NCI-H2227 (cell line): Measurements from ENCODE around the gene PITPNC1.
"Not testable (repeated sequence)": the region's sequence is repeated elsewhere in the genome, so short reads cannot be mapped to it uniquely, and the experiment has no call there.

Experiments used
- DNase-seq: peaks from one replicate; lab custom pipeline; 2025; ENCODE audit not compliant: unreplicated experiment; lab: John Stamatoyannopoulos, UW

PITPNC1 gene

DNA sequence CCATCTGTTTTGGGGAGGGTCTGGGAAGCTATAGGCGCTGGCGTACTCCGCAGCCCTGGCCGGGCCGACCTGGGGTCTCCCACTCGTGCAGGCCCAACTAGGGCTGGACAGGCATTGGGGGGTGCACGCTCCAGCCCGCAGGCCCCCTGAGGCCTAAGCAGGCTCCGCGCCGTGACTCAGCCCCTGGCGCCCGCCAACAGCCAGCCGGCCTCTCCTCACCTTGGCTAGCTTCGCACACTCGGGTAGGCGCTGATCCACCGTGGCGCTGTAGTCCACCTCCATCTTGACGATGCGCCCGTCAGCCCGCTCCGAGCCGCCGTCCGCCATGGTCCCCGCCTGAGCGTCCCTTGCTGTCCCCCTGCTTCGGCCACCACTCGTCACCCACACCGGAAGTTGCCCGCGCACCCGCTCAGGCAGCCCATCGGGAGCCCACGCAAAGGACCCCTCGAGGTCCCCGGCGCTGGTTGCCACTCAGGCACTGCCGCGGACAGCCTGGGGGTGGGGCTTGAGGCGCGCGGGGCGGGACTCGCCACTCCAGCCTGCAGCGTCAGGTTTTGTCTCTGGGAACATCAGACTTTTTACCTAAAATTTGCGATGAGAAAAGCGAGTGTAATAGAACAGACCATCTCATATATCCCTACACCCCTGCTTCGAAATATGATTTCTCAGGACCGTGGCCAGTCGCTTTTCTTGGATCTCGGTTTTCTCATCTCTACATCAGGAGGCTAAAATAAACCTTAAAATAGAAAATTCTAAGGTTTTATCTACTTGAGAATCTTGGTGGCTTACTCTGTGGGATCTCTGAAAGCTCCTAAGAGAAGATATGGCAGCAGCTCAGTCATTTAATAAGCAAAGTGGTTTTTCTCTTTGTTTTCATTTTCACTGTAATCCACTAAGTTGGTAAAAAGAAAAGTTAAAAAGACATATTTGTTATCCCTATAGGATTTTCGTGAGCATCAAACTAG, 10.6 kb upstream of the PITPNC1 start, which contains the start of gene PSMD12:
TSS of gene PSMD12 (minus strand) at position 385 of the 965 bp plus-strand sequence. CDS start at position 327, 58 bp downstream.
- DNase-seq, result peak; percentile 96

- DNase-seq, result no peak
These were observed 7.4 kb upstream of the PITPNC1 start for GRCh38 chr17:67369676-67370075.

GRCh38 chr17:67372751-67373150, 4.3 kb upstream of the PITPNC1 start:
- no peak for DNase-seq

- peak; percentile 90 for DNase-seq
These were observed 2.6 kb upstream of the PITPNC1 start for GRCh38 chr17:67374329-67375053.

GRCh38 chr17:67375054-67375427, 2.0 kb upstream of the PITPNC1 start:
- no peak for DNase-seq

GRCh38 chr17:67375716-67376115, 1.4 kb upstream of the PITPNC1 start:
- DNase-seq, result no peak

GRCh38 chr17:67376415-67376736, 705 bp upstream of the PITPNC1 start:
- DNase-seq, result no peak

- peak; percentile 69 for DNase-seq
These were observed 690 bp downstream of the PITPNC1 start for GRCh38 chr17:67377488-67378453.

- DNase-seq, result peak; percentile 90
These were observed 1.6 kb downstream of the PITPNC1 start for GRCh38 chr17:67378454-67379250.

- DNase-seq, result no peak
These were observed 2.2 kb downstream of the PITPNC1 start for GRCh38 chr17:67379251-67379630.

GRCh38 chr17:67381929-67382257, 4.8 kb downstream of the PITPNC1 start:
- no peak for DNase-seq

GRCh38 chr17:67385122-67385988, 8.3 kb downstream of the PITPNC1 start:
- no peak for DNase-seq

DNA sequence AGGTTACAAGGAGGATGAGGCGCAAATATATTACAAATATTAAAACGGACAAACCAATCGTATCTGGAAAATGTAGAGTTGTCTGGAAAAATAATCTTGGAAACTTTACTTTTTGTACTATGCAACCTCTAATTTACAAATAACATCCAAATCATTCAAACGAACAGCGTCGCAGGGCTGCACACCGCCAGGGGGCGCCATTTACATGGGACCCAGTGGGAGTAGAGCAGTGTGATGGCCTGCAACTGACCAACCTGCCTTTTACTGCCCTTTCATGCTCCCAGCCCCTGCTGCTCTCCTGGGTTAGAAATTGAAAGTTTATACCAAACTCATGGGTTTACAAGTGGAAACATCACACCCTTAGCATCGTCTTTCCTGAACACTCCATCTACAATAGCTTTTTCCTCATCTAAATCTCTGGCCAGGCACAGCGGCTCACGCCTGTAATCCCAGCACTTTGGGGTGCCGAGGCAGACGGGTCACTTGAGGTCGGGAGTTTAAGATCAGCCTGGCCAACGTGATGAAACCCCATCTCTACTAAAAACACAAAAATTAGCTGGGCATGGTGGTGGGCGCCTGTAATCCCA, 10.0 kb downstream of the PITPNC1 start:
- peak; percentile 67 for DNase-seq

DNA sequence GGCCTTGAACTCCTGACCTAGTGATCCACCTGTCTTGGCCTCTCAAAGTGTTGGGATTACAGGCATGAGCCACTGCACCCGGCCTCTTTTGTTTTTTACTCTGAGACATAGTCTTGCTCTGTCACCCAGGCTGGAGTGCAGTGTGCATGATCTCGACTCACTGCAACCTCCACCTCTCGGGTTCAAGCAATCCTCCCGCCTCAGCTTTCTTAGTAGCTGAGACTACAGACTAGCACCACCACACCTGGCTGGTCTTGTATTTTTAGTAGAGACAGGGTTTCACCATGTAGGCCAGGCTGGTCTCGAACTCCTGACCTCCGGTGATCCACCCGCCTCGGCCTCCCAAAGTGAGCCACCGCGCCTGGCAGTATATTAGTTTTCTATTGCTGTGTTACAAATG, 11.5 kb downstream of the PITPNC1 start:
- not testable (repeated sequence) for DNase-seq

DNA sequence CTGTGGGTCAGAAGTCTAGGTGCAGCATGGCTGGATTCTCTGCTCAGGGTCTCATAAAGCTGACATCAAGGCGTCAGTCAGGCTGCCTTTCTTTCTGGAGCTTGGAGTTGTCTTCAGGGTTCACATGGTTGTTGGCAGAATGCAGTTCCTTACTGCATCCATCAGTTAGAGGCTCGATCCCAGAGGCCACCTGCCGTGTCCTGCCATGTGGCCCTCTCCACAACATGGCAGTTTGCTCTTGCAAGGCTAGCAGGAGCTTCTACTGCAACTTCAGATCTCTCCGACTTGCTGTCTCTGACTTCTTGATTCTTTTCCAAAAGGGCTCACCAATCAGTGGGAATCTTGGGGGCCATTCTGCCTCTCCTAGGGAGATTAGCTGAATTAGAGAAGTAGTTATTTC, 11.9 kb downstream of the PITPNC1 start:
- DNase-seq, result no peak

DNA sequence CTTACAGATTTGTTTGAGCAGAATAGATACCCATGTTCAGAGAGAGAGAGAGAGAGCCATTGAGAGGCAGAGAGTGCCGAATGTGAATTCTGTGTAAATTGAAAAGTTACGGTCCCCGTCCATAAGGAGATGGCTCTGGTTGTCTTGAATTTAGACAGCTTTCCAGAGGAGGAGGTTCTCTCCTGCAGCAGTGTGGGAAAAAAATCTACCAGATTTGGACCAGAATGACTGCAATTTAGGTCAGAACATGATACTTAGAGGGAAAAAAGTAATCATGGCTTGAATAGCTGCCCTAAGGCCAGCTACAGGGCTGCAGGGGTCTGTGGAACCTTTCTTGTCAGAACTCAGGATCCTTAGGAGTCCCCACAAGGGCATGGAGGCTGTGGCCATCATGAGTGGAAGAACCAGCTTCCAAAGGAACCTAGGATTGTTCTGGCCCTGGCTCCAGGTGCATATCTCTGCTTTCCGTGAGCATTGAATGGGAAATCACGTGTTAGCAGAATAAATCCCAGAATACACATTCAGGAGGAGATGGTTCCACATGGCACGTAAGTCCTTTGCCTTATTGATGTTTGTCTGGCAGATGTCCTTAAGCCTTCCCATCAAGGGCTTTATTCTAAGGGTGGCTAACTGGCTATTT, 13.0 kb downstream of the PITPNC1 start:
- DNase-seq, result no peak

DNA sequence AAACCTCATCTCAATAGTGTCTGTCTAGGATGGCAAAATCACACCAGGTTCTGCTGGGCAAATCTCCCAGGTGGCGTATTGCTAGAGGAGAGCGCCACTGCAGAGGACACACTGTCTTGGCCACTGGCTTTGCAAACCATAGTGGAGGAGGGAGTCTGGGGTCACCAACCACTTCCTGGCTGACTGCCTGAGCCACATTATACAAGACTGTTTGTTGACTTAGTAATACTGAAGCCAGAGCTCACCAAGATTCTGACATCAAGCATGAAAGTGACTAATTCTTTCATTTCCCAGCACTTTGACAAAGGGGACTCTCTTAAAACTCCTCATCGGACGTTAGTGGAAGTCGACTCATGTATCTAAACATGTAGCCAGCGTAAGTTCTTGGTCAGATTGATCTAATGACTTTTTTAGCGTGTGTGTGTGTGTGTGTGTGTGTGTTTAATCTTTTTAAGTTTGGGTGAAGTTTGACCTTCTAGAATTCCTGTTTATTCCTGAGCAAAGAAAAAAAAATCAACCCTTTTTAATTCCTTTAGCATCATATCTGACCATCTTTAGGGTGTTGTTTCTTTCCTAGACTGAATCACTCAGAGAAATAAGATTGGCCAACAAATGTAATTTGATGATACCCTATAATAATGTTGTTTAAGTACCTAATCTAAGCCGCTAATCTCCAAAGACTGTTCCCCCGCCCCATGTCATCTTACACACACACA, 13.7 kb downstream of the PITPNC1 start:
- peak; percentile 20 for DNase-seq

DNA sequence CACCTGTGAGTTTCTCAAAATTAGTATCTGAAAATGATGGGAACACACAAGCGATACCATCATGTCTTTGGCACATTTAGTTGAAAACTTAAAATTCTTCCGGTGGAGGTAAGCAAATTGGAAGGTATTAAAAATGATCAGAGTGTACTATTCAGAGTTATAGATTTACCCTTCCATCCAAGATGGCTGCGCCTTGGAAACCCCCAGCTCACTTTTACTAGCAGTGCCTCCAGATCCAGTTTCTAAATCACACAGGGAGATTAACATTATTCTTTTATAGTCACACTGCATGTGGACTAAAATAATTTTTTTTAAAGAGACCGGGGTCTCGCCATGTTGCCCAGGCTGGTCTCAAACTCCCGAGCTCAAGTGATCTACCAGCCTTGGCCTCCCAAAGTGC, 15.0 kb downstream of the PITPNC1 start:
- no peak for DNase-seq
